Measurements from ENCODE around the gene CCDC87. TPM values are rescaled to one million over a fixed set of nuclear protein-coding genes. Genes with fewer than 3 reads are reported as not detected.
"Not testable (repeated sequence)": the region's sequence is repeated elsewhere in the genome, so short reads cannot be mapped to it uniquely, and the experiment has no call there.

CCDC87 gene
- polyA plus RNA-seq (2012; ENCODE audit: missing spikeins) = not detected

DNA sequence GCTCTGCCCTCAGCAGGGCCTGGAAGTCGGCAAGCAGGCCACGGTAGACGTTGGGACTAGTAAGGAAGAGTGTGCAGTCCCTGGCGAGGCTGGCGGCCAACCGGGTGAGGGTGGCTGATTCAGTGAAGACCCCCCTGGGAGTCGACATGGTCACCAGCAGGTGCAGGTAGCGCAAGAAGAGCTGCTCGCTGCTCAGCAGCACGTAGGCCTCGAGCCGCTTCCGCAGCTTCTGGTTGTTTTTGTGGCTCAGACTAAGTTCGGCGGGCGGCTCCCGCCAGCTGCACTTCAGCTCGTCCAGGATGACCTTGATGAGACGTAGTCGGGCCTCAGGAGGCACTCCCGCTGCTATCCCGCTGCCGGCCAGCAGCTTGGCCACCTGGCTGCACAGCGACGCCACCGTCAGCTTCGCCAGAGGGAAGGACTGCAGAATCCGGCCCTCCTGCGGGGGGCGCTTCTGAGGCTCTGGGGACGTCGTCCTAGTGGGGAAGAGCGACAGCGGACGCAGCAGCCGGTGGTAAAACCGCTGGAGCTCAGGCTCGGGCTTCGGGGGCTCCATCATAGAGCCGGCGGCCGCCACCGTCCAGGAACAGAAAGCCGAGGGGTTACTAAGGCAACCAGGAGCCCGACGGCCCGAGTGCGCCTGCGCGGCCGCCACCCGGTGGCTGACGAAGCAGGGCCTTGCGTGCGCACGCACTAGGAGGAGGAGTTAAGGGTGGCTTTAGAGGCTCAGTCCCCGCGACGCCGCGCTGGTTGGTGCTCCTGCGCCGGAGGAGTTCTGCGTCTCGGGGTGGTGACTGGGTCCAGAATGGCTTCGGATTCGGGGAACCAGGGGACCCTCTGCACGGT is at the start of gene CCDC87, which contains the start of gene CCS:
Gene CCDC87 (minus strand): TSS at position 607 of the 846 bp plus-strand sequence. CDS start 48 bp downstream, at position 559.
Gene CCS (plus strand): TSS at position 729 of the 846 bp plus-strand sequence. CDS start 77 bp downstream, at position 806.
- DNase-seq (ENCODE audit: insufficient read length) = peak; percentile 100
- peak; percentile 27; the same call in 1 of the 2 replicates for TF ChIP-seq TAF1 (IDR thresholded peaks at IDR 0.05; ENCODE audit: borderline replicate concordance, low read depth, low read length)
- peak; percentile 96 for TF ChIP-seq POLR2AphosphoS5 (IDR thresholded peaks at IDR 0.05; ENCODE audit: low read depth, low read length)
- TF ChIP-seq POLR2A (IDR thresholded peaks at IDR 0.05; ENCODE audit: low read depth, low read length) = peak; percentile 97
- FAIRE-seq = peak; percentile 99

- no peak for TF ChIP-seq POLR2A (IDR thresholded peaks at IDR 0.05; ENCODE audit: low read depth, low read length)
- TF ChIP-seq TAF1 (IDR thresholded peaks at IDR 0.05; ENCODE audit: borderline replicate concordance, low read depth, low read length) = no peak
- TF ChIP-seq POLR2AphosphoS5 (IDR thresholded peaks at IDR 0.05; ENCODE audit: low read depth, low read length) = no peak
- FAIRE-seq = no peak
- no peak for DNase-seq (ENCODE audit: insufficient read length)
These were observed 49.0 kb upstream of the CCDC87 start for GRCh38 chr11:66641834-66642233.

DNA sequence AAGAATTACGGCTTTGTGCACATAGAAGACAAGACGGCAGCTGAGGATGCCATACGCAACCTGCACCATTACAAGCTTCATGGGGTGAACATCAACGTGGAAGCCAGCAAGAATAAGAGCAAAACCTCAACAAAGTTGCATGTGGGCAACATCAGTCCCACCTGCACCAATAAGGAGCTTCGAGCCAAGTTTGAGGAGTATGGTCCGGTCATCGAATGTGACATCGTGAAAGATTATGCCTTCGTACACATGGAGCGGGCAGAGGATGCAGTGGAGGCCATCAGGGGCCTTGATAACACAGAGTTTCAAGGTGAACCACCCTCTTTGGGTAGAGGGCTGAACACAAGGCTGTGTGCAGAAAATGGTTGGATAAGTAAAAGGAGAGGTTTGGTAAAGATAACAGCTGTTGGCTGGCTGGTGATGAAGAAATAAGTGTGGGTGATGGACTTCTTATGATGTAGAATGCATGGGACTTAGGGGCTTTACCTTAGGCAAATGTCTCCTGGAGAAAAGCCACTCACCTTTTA is 47.0 kb upstream of the CCDC87 start:
- not testable (repeated sequence) for FAIRE-seq; DNase-seq (ENCODE audit: insufficient read length)
- TF ChIP-seq POLR2AphosphoS5 (IDR thresholded peaks at IDR 0.05; ENCODE audit: low read depth, low read length) = 0 out of 2 replicates have a peak, but pooled peaks have one; percentile 1

DNA sequence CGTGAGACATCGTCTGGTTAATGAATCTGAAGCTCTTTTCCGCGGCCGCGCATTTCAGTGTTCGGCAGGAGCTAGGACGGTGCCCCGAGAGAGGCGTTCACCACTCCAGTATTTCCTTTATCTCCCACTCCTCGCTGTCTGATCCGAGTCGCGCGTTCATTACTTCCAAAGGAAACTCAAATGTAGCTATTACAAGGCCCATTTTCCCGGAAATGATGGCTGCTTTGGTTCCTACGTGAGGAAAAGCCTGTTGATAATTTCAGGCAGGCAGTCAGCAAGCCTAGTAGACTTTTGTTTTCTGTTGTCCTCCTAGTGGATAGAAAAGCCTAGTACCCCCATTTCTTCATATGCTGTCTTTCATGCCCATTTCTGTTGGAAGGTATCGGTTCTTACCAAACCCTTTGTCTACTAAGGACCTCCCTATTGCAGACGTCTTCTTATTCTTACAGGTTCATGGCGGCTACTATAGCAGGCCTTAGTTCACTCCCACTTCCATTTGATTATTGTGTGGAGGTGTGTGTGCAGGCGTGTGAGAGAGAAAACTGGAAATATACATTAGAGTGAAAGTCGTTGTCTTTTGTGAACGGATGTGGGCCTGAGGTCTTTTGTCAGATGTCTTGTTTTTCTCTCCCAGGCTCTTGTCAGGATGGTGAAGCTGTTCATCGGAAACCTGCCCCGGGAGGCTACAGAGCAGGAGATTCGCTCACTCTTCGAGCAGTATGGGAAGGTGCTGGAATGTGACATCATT is 46.4 kb upstream of the CCDC87 start:
- FAIRE-seq (peak; percentile 91), DNase-seq (ENCODE audit: insufficient read length) (no peak)
- TF ChIP-seq POLR2A (IDR thresholded peaks at IDR 0.05; ENCODE audit: low read depth, low read length) (no peak; the same call in 1 of the 2 replicates), POLR2AphosphoS5 (IDR thresholded peaks at IDR 0.05; ENCODE audit: low read depth, low read length) (no peak), TAF1 (IDR thresholded peaks at IDR 0.05; ENCODE audit: borderline replicate concordance, low read depth, low read length) (no peak)

GRCh38 chr11:66638177-66639065 is 45.6 kb upstream of the CCDC87 start, which contains the start of gene RBM4:
RBM4 (plus strand) TSS chr11:66638703; CDS start chr11:66639712, 1,009 bp downstream.
- TF ChIP-seq POLR2AphosphoS5 (IDR thresholded peaks at IDR 0.05; ENCODE audit: low read depth, low read length) (peak; percentile 93), TAF1 (IDR thresholded peaks at IDR 0.05; ENCODE audit: borderline replicate concordance, low read depth, low read length) (peak; percentile 84; the same call in 1 of the 2 replicates), POLR2A (IDR thresholded peaks at IDR 0.05; ENCODE audit: low read depth, low read length) (peak; percentile 94)
- DNase-seq (ENCODE audit: insufficient read length) (peak; percentile 94), FAIRE-seq (peak; percentile 94)

DNA sequence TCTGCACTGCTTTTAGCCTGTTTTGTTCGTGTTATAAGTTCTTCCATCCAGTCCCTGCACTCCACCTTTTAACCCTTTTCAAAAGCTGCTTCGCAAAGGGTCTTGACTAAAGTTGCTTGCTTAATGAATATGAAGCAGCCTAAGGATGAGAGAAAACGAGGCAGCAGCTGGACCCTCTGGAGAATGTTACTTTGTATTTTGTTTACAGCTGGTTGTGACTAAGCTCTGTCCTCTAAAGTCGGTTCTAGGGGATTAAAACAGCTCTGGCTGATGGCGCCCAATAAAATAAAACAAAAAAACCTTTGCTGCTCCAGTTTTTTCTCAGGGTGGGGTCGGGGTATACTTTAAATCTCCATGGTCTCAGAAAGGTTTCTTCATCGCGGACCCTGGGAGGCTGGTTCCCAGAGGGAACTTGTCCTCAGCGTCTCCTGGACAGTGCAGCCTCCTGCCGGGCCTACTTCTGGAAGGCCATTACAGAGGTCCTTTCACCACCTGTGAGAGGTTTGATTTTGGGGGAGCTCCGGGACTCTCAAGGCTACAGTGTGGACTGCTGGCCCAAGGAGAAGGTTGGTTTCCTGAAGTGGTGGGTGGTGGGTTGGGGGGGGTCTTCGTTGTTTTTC is 44.8 kb upstream of the CCDC87 start:
- FAIRE-seq (no peak), DNase-seq (ENCODE audit: insufficient read length) (no peak)
- TF ChIP-seq POLR2AphosphoS5 (IDR thresholded peaks at IDR 0.05; ENCODE audit: low read depth, low read length) (no peak), TAF1 (IDR thresholded peaks at IDR 0.05; ENCODE audit: borderline replicate concordance, low read depth, low read length) (no peak), POLR2A (IDR thresholded peaks at IDR 0.05; ENCODE audit: low read depth, low read length) (no peak)

DNA sequence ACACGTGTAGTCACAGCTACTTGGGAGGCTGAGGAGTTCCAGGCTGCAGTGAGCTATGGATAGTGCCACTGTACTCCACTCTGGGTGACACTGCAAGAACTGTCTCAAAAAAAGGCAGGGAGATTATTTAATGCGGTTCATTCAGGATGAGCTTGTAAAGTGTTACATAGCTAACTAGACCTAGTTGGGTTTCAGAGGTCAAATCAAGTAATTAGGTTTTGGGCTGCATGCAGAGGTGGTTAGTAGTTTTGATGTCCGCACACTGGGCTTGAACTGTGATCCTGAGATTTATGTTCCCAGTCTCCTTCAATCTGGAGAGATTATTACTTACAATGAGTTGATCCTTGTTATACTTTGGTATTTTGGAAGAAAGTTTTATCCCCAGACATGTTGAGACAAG is 43.5 kb upstream of the CCDC87 start:
- DNase-seq (ENCODE audit: insufficient read length) = no peak

GRCh38 chr11:66632952-66633351 is 40.1 kb upstream of the CCDC87 start:
- no peak for FAIRE-seq
- no peak for DNase-seq (ENCODE audit: insufficient read length)
- no peak for TF ChIP-seq POLR2A (IDR thresholded peaks at IDR 0.05; ENCODE audit: low read depth, low read length)
- no peak for TF ChIP-seq POLR2AphosphoS5 (IDR thresholded peaks at IDR 0.05; ENCODE audit: low read depth, low read length)
- no peak for TF ChIP-seq TAF1 (IDR thresholded peaks at IDR 0.05; ENCODE audit: borderline replicate concordance, low read depth, low read length)

More for the DNA sequence above, 43.5 kb upstream of the CCDC87 start:
- TF ChIP-seq POLR2AphosphoS5 (IDR thresholded peaks at IDR 0.05; ENCODE audit: low read depth, low read length) (no peak), POLR2A (IDR thresholded peaks at IDR 0.05; ENCODE audit: low read depth, low read length) (no peak), TAF1 (IDR thresholded peaks at IDR 0.05; ENCODE audit: borderline replicate concordance, low read depth, low read length) (no peak)
- no peak for FAIRE-seq

- no peak for TF ChIP-seq TAF1 (IDR thresholded peaks at IDR 0.05; ENCODE audit: borderline replicate concordance, low read depth, low read length)
- TF ChIP-seq POLR2AphosphoS5 (IDR thresholded peaks at IDR 0.05; ENCODE audit: low read depth, low read length) = no peak; the same call in 1 of the 2 replicates
- no peak for TF ChIP-seq POLR2A (IDR thresholded peaks at IDR 0.05; ENCODE audit: low read depth, low read length)
- FAIRE-seq (peak; percentile 14), DNase-seq (ENCODE audit: insufficient read length) (no peak)
These were observed 39.0 kb upstream of the CCDC87 start for GRCh38 chr11:66631883-66632282.

DNA sequence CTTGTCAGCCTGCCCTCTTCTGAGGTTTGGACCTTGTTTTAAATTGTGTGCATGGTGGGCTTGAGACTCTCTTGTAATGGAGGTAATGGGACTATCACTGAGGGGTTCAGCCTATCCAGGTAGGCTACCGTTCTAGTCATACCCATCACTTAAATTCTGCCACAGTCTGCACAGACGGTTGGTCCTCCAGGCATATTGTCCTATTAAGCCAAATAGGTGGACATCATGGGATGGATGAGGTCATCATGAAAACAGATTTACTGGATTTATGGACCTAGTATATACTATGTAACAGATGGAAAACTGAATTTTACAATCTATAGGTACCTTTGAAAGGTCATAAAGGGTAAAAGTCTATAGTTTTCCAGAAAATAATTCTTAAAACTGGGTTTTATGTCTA is 36.5 kb upstream of the CCDC87 start:
- DNase-seq (ENCODE audit: insufficient read length) (no peak), FAIRE-seq (no peak)
- TF ChIP-seq POLR2AphosphoS5 (IDR thresholded peaks at IDR 0.05; ENCODE audit: low read depth, low read length) (no peak), TAF1 (IDR thresholded peaks at IDR 0.05; ENCODE audit: borderline replicate concordance, low read depth, low read length) (no peak), POLR2A (IDR thresholded peaks at IDR 0.05; ENCODE audit: low read depth, low read length) (no peak)

All from GM12892 (cell line).